ENCODE results near the gene GPR158. TPM values are rescaled to one million over a fixed set of nuclear protein-coding genes. Genes with fewer than 3 reads are reported as not detected.

The GPR158 gene
- total RNA-seq, 1 experiment from 2014 or later: 0.24 TPM

DNA sequence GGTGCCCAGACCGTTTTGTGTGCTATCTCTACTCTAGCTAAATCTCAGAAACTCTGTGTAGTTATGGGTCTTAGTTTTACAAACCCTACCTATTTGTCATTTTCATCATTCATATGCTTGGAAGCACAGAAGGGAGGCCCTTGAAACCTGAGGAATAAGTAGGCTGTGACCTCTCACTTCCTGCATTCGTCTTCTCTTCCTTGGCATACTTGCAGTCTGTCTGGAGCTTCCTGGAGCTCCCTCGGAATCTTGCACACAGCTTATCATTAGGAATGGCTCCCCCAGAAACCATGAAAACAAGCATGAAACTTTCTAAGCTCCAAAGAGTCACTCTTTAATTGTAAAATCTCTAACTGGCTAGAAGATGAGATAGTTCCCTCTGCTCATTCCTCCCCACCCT is 382.3 kb downstream of the GPR158 start:
- Histone ChIP-seq H4K91ac (ENCODE audit: insufficient read length, low read depth, low read length) (no peak overlapping the region), H3K9me3 (ENCODE audit: control insufficient read depth, low read depth, low read length) (no peaks in the 10 kb centered on the region), H3K14ac (ENCODE audit: insufficient read depth, low read length) (no peak overlapping the region), H2BK120ac (ENCODE audit: low read depth, low read length, poor library complexity, severe bottlenecking) (no peak overlapping the region), H2BK5ac (ENCODE audit: insufficient read length, low read length) (no peak overlapping the region), H2AFZ (ENCODE audit: low read length) (no peak overlapping the region), H3K27me3 (ENCODE audit: insufficient read depth, low read length) (peaks cover 2% of the 10 kb centered on the region; the same call in 1 of the 2 replicates), H3K9ac (ENCODE audit: extremely low read depth, insufficient read length, low read length) (no peak overlapping the region), H2BK20ac (ENCODE audit: low read depth, low read length, poor library complexity, severe bottlenecking) (no peak overlapping the region), H2BK12ac (ENCODE audit: insufficient read length, low read depth, low read length) (no peak overlapping the region), H3K4me2 (ENCODE audit: insufficient read depth, insufficient read length, low read length) (no peak overlapping the region), H3K79me2 (ENCODE audit: insufficient read depth, low read length) (no peaks in the 10 kb centered on the region), H4K5ac (ENCODE audit: insufficient read length, low read depth, low read length) (no peak overlapping the region), H3T11ph (ENCODE audit: low read length) (no peak overlapping the region), H3K23me2 (ENCODE audit: insufficient read length, low read depth, low read length, poor library complexity, severe bottlenecking) (no peaks in the 10 kb centered on the region), H3K4ac (ENCODE audit: low read depth, low read length) (no peak overlapping the region), H3K4me1 (ENCODE audit: insufficient read depth, low read length) (no peaks in the 10 kb centered on the region), H4K8ac (replicated peaks; ENCODE audit: insufficient read length, low read depth, low read length) (no peak overlapping the region), H3K18ac (ENCODE audit: insufficient read length, low read depth, low read length) (no peak overlapping the region), H3K23ac (ENCODE audit: insufficient read length, low read depth, low read length) (no peak overlapping the region), H2BK15ac (ENCODE audit: low read depth, low read length) (no peak overlapping the region), H4K20me1 (ENCODE audit: control insufficient read depth, insufficient read depth, insufficient read length) (no peaks in the 10 kb centered on the region), H3K56ac (ENCODE audit: insufficient read length, low read depth, low read length) (no peak overlapping the region), H3K27ac (ENCODE audit: insufficient read length, low read depth, low read length) (no peak overlapping the region), H3K79me1 (ENCODE audit: insufficient read depth, low read depth, low read length, poor library complexity, severe bottlenecking) (no peaks in the 10 kb centered on the region), H2AK5ac (ENCODE audit: insufficient read length, low read length) (no peak overlapping the region)
- DNase-seq: no peak
- Mint-ChIP-seq H3K9me3 (no peaks in the 10 kb centered on the region), H3K4me3 (no peak overlapping the region), H3K4me1 (peaks cover 6 to 8% of the 10 kb centered on the region in 2 experiments), H3K36me3 (ENCODE audit: insufficient read depth in 1 of 3, low read depth in 3 of 3) (no peaks in the 10 kb centered on the region), H3K27ac (0 out of 7 replicates have a peak overlapping the region, but pooled peaks of 1 of the 3 experiments have one; percentile 64), H3K27me3 (ENCODE audit: low read depth) (no peaks in the 10 kb centered on the region)
- WGBS (ENCODE audit: extremely low coverage, insufficient read length, low lambda C conversion rate): no CpG with 5 or more reads among the region's 3 CpGs
- TF ChIP-seq, protein P1, sequence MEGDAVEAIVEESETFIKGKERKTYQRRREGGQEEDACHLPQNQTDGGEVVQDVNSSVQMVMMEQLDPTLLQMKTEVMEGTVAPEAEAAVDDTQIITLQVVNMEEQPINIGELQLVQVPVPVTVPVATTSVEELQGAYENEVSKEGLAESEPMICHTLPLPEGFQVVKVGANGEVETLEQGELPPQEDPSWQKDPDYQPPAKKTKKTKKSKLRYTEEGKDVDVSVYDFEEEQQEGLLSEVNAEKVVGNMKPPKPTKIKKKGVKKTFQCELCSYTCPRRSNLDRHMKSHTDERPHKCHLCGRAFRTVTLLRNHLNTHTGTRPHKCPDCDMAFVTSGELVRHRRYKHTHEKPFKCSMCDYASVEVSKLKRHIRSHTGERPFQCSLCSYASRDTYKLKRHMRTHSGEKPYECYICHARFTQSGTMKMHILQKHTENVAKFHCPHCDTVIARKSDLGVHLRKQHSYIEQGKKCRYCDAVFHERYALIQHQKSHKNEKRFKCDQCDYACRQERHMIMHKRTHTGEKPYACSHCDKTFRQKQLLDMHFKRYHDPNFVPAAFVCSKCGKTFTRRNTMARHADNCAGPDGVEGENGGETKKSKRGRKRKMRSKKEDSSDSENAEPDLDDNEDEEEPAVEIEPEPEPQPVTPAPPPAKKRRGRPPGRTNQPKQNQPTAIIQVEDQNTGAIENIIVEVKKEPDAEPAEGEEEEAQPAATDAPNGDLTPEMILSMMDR (conservative IDR thresholded peaks at IDR 0.05): no peak
